ENCODE data around the gene PDXK. TPM values are rescaled to one million over a fixed set of nuclear protein-coding genes. Genes with fewer than 3 reads are reported as not detected.

PDXK gene
- polyA plus RNA-seq, 3 donors: 128 to 214 (median 210) TPM

GRCh38 chr21:43702785-43703034 lies 16.2 kb upstream of the PDXK start:
- no peaks in the 10 kb centered on the region for H3K9me3 Mint-ChIP-seq
- intact Hi-C loops (cut with micrococcal nuclease): no loop called here
- peaks cover 6 to 14% (median 11%) of the 10 kb centered on the region in 3 donors for H3K27me3 Mint-ChIP-seq (ENCODE audit: low read depth in 3 of 3)
- Histone ChIP-seq H3K9ac (ENCODE audit: insufficient read depth, low read length, poor library complexity, severe bottlenecking) (no peak overlapping the region), H3K27me3 (ENCODE audit: control insufficient read depth in 2 of 2, insufficient read depth in 2 of 2, low read length in 2 of 2) (peaks cover 0 to 4% of the 10 kb centered on the region in 2 donors), H3K4me2 (replicated peaks; ENCODE audit: extremely low read depth, low read length, poor library complexity, severe bottlenecking) (peak overlapping the region; percentile 64), H3K36me3 (replicated peaks in 1 of 2; ENCODE audit: control insufficient read depth in 1 of 2, insufficient read depth in 2 of 2, low read length in 2 of 2) (no peaks in the 10 kb centered on the region), H3K9me3 (replicated peaks in 1 of 2; ENCODE audit: control insufficient read depth in 1 of 2, insufficient read depth in 1 of 2, low read length in 2 of 2) (no peaks in the 10 kb centered on the region), H3K4me1 (ENCODE audit: control insufficient read depth in 1 of 2, insufficient read depth in 2 of 2, low read length in 2 of 2) (peaks cover 18 to 23% of the 10 kb centered on the region in 2 donors), H3K79me2 (ENCODE audit: insufficient read depth, low read length) (no peaks in the 10 kb centered on the region), H2AFZ (ENCODE audit: insufficient read depth, low read depth, low read length, poor library complexity, severe bottlenecking) (peak overlapping the region; percentile 61), H4K20me1 (ENCODE audit: insufficient read depth, low read length) (no peaks in the 10 kb centered on the region), H3K4me3 (replicated peaks in 1 of 3; ENCODE audit: low read depth in 2 of 3, low read length in 3 of 3) (peak overlapping the region in 1 of 3 experiments; percentile 59), H3K27ac (ENCODE audit: low read depth in 1 of 2, low read length in 2 of 2) (no peak overlapping the region)
- H3K4me1 Mint-ChIP-seq: peaks cover 16% of the 10 kb centered on the region
- WGBS (ENCODE audit: insufficient coverage): 36% methylated on average over 10 of the region's 12 CpGs
- peak overlapping the region; percentile 71 to 92 for H3K4me3 Mint-ChIP-seq
- peak overlapping the region in 3 of 7 donors; percentile 35 to 55 (median 42) for H3K27ac Mint-ChIP-seq
- H3K36me3 Mint-ChIP-seq: peaks cover 0 to 2% of the 10 kb centered on the region in 2 donors
- DNase-seq: no peak
- TF ChIP-seq CTCF (IDR thresholded peaks at IDR 0.05): no peak

GRCh38 chr21:43703035-43703880 lies 15.7 kb upstream of the PDXK start:
- Mint-ChIP-seq H3K36me3 (no peaks in the 10 kb centered on the region), H3K4me3 (peak overlapping the region; percentile 71 to 92), H3K27ac (peak overlapping the region in 4 of 7 donors; percentile 35 to 70 (median 50)), H3K9me3 (no peaks in the 10 kb centered on the region), H3K4me1 (peaks cover 15% of the 10 kb centered on the region), H3K27me3 (ENCODE audit: low read depth in 3 of 3) (peaks cover 6 to 14% (median 11%) of the 10 kb centered on the region in 3 donors)
- peaks cover 0 to 4% of the 10 kb centered on the region in 2 donors for H3K27me3 ChIP-seq (ENCODE audit: control insufficient read depth in 2 of 2, insufficient read depth in 2 of 2, low read length in 2 of 2)
- no peaks in the 10 kb centered on the region for H3K36me3 ChIP-seq (replicated peaks in 1 of 2; ENCODE audit: control insufficient read depth in 1 of 2, insufficient read depth in 2 of 2, low read length in 2 of 2)
- intact Hi-C loops (cut with micrococcal nuclease): no loop called here
- WGBS (ENCODE audit: insufficient coverage): 36% methylated on average over 18 of the region's 29 CpGs
- no peak for DNase-seq
- no peaks in the 10 kb centered on the region for H3K79me2 ChIP-seq (ENCODE audit: insufficient read depth, low read length)
- no peaks in the 10 kb centered on the region for H3K9me3 ChIP-seq (replicated peaks in 1 of 2; ENCODE audit: control insufficient read depth in 1 of 2, insufficient read depth in 1 of 2, low read length in 2 of 2)
- H4K20me1 ChIP-seq (ENCODE audit: insufficient read depth, low read length): no peaks in the 10 kb centered on the region
- no peak for TF ChIP-seq CTCF (IDR thresholded peaks at IDR 0.05)
- H3K27ac ChIP-seq (ENCODE audit: low read depth in 1 of 2, low read length in 2 of 2): no peak overlapping the region
- peak overlapping the region; percentile 64 for H3K4me2 ChIP-seq (replicated peaks; ENCODE audit: extremely low read depth, low read length, poor library complexity, severe bottlenecking)
- no peak overlapping the region for H3K9ac ChIP-seq (ENCODE audit: insufficient read depth, low read length, poor library complexity, severe bottlenecking)
- peak overlapping the region in 1 of 3 experiments; percentile 59 for H3K4me3 ChIP-seq (replicated peaks in 1 of 3; ENCODE audit: low read depth in 2 of 3, low read length in 3 of 3)
- peaks cover 18 to 23% of the 10 kb centered on the region in 2 donors for H3K4me1 ChIP-seq (ENCODE audit: control insufficient read depth in 1 of 2, insufficient read depth in 2 of 2, low read length in 2 of 2)
- H2AFZ ChIP-seq (ENCODE audit: insufficient read depth, low read depth, low read length, poor library complexity, severe bottlenecking): peak overlapping the region; percentile 61

Data from CD14-positive monocyte (primary cell).